Fibroblast of lung (primary cell): ENCODE results near the gene MAPK8IP1.

Experiments used
- EZH2 ChIP-seq: IDR thresholded peaks from 2 replicates; pipeline ENCODE4 v1.5.1; 2012; ENCODE audit warnings: low read length, control low read depth, mild to moderate bottlenecking; ENCODE audit errors: missing control alignments
- TF ChIP-seq, protein P1 (sequence below), 2 donors: IDR thresholded peaks in 1 of 2; conservative IDR thresholded peaks in 1 of 2; 1 replicate in 1 of 2; 2 replicates in 1 of 2; pipeline ENCODE4 v1.5.1; 2011 to 2012; ENCODE audit warnings: low read length in 2 of 2, control low read depth in 1 of 2, inconsistent platforms in 1 of 2, low read depth in 1 of 2, mild to moderate bottlenecking in 1 of 2

DNA sequence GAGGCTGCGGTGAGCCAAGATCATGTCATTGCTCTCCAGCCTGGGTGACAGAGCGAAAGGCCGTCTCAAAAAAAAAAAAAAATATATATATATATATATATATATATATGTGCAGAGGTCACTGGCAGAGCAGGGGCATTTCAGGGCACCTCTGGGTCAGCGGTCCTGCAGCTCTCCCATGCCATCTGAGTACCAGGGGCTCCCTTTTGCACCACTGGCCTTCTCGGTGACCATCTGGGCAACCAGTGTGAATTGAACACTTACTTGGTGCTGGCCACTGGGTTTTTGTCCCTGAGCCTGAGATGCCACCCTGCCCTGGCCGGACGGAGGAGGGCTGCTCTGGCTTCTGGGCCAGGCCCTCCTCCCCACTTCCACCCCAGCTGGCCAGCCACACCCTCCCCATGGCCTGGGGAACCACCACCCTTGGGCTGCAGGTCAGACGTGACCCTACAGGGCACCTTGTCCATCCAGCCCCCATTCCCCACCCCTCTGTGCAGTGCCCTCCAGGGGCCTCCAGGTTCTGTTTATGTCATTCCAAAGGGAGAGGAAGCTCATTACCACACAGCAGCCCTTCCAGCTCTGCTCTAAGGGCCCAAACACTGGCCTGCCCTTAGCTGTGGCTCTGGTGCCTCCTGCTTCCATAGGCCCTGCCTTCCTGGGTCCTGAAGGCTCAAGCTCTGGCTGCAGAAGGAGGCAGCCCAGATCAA is 10.3 kb downstream of the MAPK8IP1 start:
- no peak for TF ChIP-seq EZH2
- TF ChIP-seq, protein P1, sequence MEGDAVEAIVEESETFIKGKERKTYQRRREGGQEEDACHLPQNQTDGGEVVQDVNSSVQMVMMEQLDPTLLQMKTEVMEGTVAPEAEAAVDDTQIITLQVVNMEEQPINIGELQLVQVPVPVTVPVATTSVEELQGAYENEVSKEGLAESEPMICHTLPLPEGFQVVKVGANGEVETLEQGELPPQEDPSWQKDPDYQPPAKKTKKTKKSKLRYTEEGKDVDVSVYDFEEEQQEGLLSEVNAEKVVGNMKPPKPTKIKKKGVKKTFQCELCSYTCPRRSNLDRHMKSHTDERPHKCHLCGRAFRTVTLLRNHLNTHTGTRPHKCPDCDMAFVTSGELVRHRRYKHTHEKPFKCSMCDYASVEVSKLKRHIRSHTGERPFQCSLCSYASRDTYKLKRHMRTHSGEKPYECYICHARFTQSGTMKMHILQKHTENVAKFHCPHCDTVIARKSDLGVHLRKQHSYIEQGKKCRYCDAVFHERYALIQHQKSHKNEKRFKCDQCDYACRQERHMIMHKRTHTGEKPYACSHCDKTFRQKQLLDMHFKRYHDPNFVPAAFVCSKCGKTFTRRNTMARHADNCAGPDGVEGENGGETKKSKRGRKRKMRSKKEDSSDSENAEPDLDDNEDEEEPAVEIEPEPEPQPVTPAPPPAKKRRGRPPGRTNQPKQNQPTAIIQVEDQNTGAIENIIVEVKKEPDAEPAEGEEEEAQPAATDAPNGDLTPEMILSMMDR (conservative IDR thresholded peaks at IDR 0.05 in 1 of 2, IDR thresholded peaks at IDR 0.05 in 1 of 2; ENCODE audit: low read depth in 1 of 2, low read length in 2 of 2) = no peak
